NCI-H82 treated with DMSO at 0.1 percent for 48 hours (cell line): ENCODE measurements around the gene SEL1L.
"Not testable (repeated sequence)": the region's sequence is repeated elsewhere in the genome, so short reads cannot be mapped to it uniquely, and the experiment has no call there.

ENCODE experiments used
- DNase-seq: peaks from one replicate; lab custom pipeline; 2025; ENCODE audit not compliant: unreplicated experiment; lab: John Stamatoyannopoulos, UW

The SEL1L gene

GRCh38 chr14:81474685-81475324 is 58.8 kb downstream of the SEL1L start:
- no peak for DNase-seq

GRCh38 chr14:81474148-81474492 is 59.5 kb downstream of the SEL1L start:
- DNase-seq, result no peak

GRCh38 chr14:81473456-81474147 is 60.1 kb downstream of the SEL1L start:
- DNase-seq, result no peak

- no peak for DNase-seq
Measured at GRCh38 chr14:81472096-81472800, 61.4 kb downstream of the SEL1L start.

- no peak for DNase-seq
Measured at GRCh38 chr14:81471062-81471461, 62.6 kb downstream of the SEL1L start.

GRCh38 chr14:81470557-81470826 is 63.2 kb downstream of the SEL1L start:
- not testable (repeated sequence) for DNase-seq

GRCh38 chr14:81466854-81467253 is 66.8 kb downstream of the SEL1L start:
- DNase-seq, result no peak

GRCh38 chr14:81465507-81466228 is 68.0 kb downstream of the SEL1L start:
- no peak for DNase-seq

GRCh38 chr14:81465003-81465392 is 68.7 kb downstream of the SEL1L start:
- DNase-seq, result not testable (repeated sequence)

- peak; percentile 64 for DNase-seq
Measured at GRCh38 chr14:81464253-81465002, 69.2 kb downstream of the SEL1L start.

GRCh38 chr14:81462356-81462755 is 71.3 kb downstream of the SEL1L start:
- DNase-seq, result not testable (repeated sequence)

GRCh38 chr14:81459912-81460311 is 73.7 kb downstream of the SEL1L start:
- no peak for DNase-seq

- no peak for DNase-seq
Measured at GRCh38 chr14:81458352-81458751, 75.3 kb downstream of the SEL1L start.

GRCh38 chr14:81455390-81455789 is 78.3 kb downstream of the SEL1L start:
- no peak for DNase-seq

GRCh38 chr14:81454572-81455218 is 79.0 kb downstream of the SEL1L start:
- DNase-seq, result no peak

GRCh38 chr14:81453166-81453766 is 80.4 kb downstream of the SEL1L start:
- peak; percentile 11 for DNase-seq

- no peak for DNase-seq
Measured at GRCh38 chr14:81452341-81453133, 81.1 kb downstream of the SEL1L start.

GRCh38 chr14:81450976-81451375 is 82.7 kb downstream of the SEL1L start:
- DNase-seq, result no peak

- DNase-seq, result no peak
Measured at GRCh38 chr14:81450100-81450531, 83.5 kb downstream of the SEL1L start.
